ENCODE data around the gene AHCYL2. TPM values are rescaled to one million over a fixed set of nuclear protein-coding genes. Genes with fewer than 3 reads are reported as not detected.

Gene AHCYL2
- total RNA-seq, 1 experiment from 2014 or later = 23.2 TPM

DNA sequence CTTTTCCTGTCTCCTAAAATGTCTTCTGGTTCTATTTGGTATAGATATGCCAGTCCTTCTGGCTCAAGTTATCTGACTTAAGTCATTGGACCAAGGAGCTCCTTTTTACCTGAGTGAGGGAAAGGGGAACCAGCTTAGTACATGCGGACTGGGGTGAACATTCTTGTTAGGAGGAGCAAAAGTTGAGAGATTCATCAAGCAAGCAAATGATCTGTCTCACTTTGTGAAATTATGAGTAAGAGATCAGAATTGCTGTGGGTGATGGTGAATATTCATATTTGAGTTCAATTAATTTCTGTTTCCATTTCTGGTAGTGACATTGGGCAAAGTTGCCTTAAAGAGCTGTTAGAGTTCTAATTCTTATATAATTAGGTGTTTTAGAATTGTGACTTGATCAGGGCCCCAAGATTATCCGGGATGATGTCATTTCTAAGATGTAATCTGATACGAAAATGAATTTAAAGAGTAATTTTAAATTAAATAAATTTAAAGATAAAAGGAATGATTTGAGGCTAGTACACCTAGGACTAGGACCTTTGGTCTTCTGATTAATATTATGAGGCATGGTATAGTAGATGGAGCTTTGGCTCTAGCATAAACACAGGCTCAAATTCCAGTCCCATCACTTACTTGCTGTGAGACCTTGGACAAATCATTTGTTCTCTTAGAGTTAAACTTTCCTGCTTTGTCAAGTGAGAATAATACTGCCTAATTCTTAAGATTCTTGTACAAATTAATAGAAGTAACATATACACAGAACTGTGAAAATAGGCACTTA lies 149.0 kb downstream of the AHCYL2 start:
- Histone ChIP-seq H2BK12ac (ENCODE audit: insufficient read length, low read depth, low read length) (no peak overlapping the region), H2AK5ac (ENCODE audit: insufficient read length, low read length) (no peak overlapping the region), H2BK120ac (ENCODE audit: low read depth, low read length, poor library complexity, severe bottlenecking) (no peak overlapping the region), H3K9ac (ENCODE audit: extremely low read depth, insufficient read length, low read length) (no peak overlapping the region), H3K4me2 (ENCODE audit: insufficient read depth, insufficient read length, low read length) (no peak overlapping the region), H3K79me2 (ENCODE audit: insufficient read depth, low read length) (no peaks in the 10 kb centered on the region), H2BK15ac (ENCODE audit: low read depth, low read length) (no peak overlapping the region), H3K4ac (ENCODE audit: low read depth, low read length) (no peak overlapping the region), H3K27me3 (ENCODE audit: insufficient read depth, low read length) (no peaks in the 10 kb centered on the region), H3K79me1 (ENCODE audit: insufficient read depth, low read depth, low read length, poor library complexity, severe bottlenecking) (no peaks in the 10 kb centered on the region), H3K18ac (ENCODE audit: insufficient read length, low read depth, low read length) (no peak overlapping the region), H3K23ac (ENCODE audit: insufficient read length, low read depth, low read length) (no peak overlapping the region), H3K27ac (ENCODE audit: insufficient read length, low read depth, low read length) (no peak overlapping the region), H4K8ac (replicated peaks; ENCODE audit: insufficient read length, low read depth, low read length) (no peak overlapping the region), H3T11ph (ENCODE audit: low read length) (no peak overlapping the region), H4K91ac (ENCODE audit: insufficient read length, low read depth, low read length) (no peak overlapping the region), H2BK5ac (ENCODE audit: insufficient read length, low read length) (no peak overlapping the region), H4K5ac (ENCODE audit: insufficient read length, low read depth, low read length) (no peak overlapping the region), H3K23me2 (ENCODE audit: insufficient read length, low read depth, low read length, poor library complexity, severe bottlenecking) (no peaks in the 10 kb centered on the region), H2AFZ (ENCODE audit: low read length) (no peak overlapping the region), H3K56ac (ENCODE audit: insufficient read length, low read depth, low read length) (no peak overlapping the region), H2BK20ac (ENCODE audit: low read depth, low read length, poor library complexity, severe bottlenecking) (no peak overlapping the region), H4K20me1 (ENCODE audit: control insufficient read depth, insufficient read depth, insufficient read length) (no peaks in the 10 kb centered on the region), H3K4me1 (ENCODE audit: insufficient read depth, low read length) (peaks cover 4% of the 10 kb centered on the region; the same call in 1 of the 2 replicates), H3K9me3 (ENCODE audit: control insufficient read depth, low read depth, low read length) (no peaks in the 10 kb centered on the region), H3K14ac (ENCODE audit: insufficient read depth, low read length) (no peak overlapping the region)
- TF ChIP-seq, protein P1, sequence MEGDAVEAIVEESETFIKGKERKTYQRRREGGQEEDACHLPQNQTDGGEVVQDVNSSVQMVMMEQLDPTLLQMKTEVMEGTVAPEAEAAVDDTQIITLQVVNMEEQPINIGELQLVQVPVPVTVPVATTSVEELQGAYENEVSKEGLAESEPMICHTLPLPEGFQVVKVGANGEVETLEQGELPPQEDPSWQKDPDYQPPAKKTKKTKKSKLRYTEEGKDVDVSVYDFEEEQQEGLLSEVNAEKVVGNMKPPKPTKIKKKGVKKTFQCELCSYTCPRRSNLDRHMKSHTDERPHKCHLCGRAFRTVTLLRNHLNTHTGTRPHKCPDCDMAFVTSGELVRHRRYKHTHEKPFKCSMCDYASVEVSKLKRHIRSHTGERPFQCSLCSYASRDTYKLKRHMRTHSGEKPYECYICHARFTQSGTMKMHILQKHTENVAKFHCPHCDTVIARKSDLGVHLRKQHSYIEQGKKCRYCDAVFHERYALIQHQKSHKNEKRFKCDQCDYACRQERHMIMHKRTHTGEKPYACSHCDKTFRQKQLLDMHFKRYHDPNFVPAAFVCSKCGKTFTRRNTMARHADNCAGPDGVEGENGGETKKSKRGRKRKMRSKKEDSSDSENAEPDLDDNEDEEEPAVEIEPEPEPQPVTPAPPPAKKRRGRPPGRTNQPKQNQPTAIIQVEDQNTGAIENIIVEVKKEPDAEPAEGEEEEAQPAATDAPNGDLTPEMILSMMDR (conservative IDR thresholded peaks at IDR 0.05) = no peak
- Mint-ChIP-seq H3K36me3 (ENCODE audit: insufficient read depth in 1 of 3, low read depth in 3 of 3) (no peaks in the 10 kb centered on the region), H3K27ac (no peak overlapping the region), H3K27me3 (ENCODE audit: low read depth) (no peaks in the 10 kb centered on the region), H3K4me3 (no peak overlapping the region), H3K9me3 (no peaks in the 10 kb centered on the region), H3K4me1 (peaks cover 36 to 47% of the 10 kb centered on the region in 2 experiments)
- 100% methylated on average over 1 of the region's 3 CpGs for WGBS (ENCODE audit: extremely low coverage, insufficient read length, low lambda C conversion rate)
- no peak for DNase-seq

All from H9 (cell line).